Measurements from ENCODE around the gene RNF14.

- TF ChIP-seq PATZ1 (CRISPR knock-in tag; IDR thresholded peaks at IDR 0.05; ENCODE audit: borderline replicate concordance), result no peak
- TF ChIP-seq CSDC2 (CRISPR knock-in tag; IDR thresholded peaks at IDR 0.05), result no peak
- TF ChIP-seq POU6F1 (CRISPR knock-in tag; IDR thresholded peaks at IDR 0.05; ENCODE audit: borderline replicate concordance, low read depth), result no peak
- no peak for TF ChIP-seq ZFP30 (CRISPR knock-in tag; IDR thresholded peaks at IDR 0.05)
- no peak for TF ChIP-seq OSR1 (CRISPR knock-in tag; IDR thresholded peaks at IDR 0.05)
- no peak for TF ChIP-seq GLIS3 (CRISPR knock-in tag; IDR thresholded peaks at IDR 0.05)
- TF ChIP-seq ISL1 (CRISPR knock-in tag; IDR thresholded peaks at IDR 0.05), result no peak
- TF ChIP-seq ZNF8 (CRISPR knock-in tag; IDR thresholded peaks at IDR 0.05), result no peak
- no peak for TF ChIP-seq ZFP3 (CRISPR knock-in tag; IDR thresholded peaks at IDR 0.05)
- no peak for TF ChIP-seq ESRRG (CRISPR knock-in tag; IDR thresholded peaks at IDR 0.05)
- no peak for TF ChIP-seq ARNTL (CRISPR knock-in tag; IDR thresholded peaks at IDR 0.05; ENCODE audit: borderline replicate concordance, low read depth)
- no peak for TF ChIP-seq TSHZ2 (CRISPR knock-in tag; IDR thresholded peaks at IDR 0.05)
- TF ChIP-seq SNAI2 (CRISPR knock-in tag; IDR thresholded peaks at IDR 0.05), result no peak
Measured at GRCh38 chr5:142009886-142010285, 41.0 kb downstream of the RNF14 start.
